Measurements from ENCODE around the gene FBN1.

- TF ChIP-seq CTCF (IDR thresholded peaks at IDR 0.05), result no peak
- TF ChIP-seq POLR2A (IDR thresholded peaks at IDR 0.05), result no peak
Observed at GRCh38 chr15:48360841-48361240, 284.7 kb downstream of the FBN1 start.

All from esophagus squamous epithelium (tissue), 4 donors.